HG03575 (cell line): ENCODE measurements around the gene TLCD2.
"Not testable (repeated sequence)": the region's sequence is repeated elsewhere in the genome, so short reads cannot be mapped to it uniquely, and the experiment has no call there.

Experiments used
- ATAC-seq: cut with Tn5 transposase; IDR thresholded peaks from one replicate; pipeline ENCODE4 v1.9.1; 2021; ENCODE audit not compliant: unreplicated experiment, insufficient number of reproducible peaks, low FRiP score; ENCODE audit errors: extremely low read depth

Gene TLCD2, protein sequence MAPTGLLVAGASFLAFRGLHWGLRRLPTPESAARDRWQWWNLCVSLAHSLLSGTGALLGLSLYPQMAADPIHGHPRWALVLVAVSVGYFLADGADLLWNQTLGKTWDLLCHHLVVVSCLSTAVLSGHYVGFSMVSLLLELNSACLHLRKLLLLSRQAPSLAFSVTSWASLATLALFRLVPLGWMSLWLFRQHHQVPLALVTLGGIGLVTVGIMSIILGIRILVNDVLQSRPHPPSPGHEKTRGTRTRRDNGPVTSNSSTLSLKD

DNA sequence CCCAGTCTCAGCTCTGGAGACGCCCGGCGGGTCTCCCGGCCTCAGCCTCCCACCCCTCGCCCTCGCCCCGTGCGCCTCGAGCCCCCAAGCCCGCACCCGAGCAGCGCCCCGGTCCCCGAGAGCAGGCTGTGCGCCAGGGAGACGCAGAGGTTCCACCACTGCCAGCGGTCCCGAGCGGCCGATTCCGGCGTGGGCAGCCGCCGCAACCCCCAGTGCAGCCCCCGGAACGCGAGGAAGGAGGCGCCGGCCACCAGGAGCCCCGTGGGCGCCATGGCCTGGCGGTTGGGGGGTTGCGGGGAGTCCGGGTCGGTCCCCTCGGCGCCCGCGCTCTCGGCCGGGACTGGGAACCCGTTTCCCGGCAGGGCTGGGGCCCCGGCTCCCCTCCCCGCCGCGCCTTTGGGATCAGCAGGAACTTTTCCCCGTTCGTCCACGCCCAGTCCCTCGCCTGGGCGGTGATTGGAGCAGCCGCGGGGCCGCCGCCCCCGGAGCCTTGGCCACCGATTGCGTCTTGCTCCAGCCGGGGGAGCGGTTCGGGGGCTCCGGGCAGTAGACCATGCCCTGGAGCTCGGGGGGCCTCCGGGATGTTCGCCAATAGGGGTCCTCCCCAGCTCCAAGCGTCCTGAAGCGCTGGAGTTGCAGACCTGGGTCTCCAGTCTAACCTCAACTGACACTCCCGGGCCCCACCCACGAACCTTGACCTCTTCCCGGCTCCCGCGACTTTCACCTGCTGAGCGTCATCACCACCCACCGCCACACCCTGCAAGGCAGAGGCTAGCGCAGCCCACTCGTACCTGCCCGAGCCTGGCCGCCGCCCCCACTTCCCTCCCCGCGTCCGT lies at the start of gene TLCD2:
Gene TLCD2, minus strand, starts transcription at position 407 of the 836 bp plus-strand sequence. Its CDS starts 135 bp downstream, at position 272.
- no peak for ATAC-seq

DNA sequence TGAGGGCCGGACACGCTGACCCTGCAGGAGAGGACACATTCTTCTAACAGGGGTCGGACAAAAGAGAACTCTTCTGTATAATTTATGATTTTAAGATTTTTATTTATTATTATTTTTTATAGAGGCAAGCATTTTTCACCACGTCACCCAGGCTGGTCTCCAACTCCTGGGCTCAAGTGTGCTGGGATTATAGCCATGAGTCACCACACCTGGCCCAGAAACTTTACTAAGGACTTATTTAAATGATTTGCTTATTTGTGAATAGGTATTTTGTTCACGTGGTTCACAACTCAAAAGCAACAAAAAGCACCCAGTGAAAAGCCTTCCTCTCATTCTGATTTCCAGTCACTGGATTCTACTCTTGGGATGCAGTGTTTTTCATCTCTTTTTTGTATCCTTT lies 49.4 kb upstream of the TLCD2 start:
- ATAC-seq: no peak

DNA sequence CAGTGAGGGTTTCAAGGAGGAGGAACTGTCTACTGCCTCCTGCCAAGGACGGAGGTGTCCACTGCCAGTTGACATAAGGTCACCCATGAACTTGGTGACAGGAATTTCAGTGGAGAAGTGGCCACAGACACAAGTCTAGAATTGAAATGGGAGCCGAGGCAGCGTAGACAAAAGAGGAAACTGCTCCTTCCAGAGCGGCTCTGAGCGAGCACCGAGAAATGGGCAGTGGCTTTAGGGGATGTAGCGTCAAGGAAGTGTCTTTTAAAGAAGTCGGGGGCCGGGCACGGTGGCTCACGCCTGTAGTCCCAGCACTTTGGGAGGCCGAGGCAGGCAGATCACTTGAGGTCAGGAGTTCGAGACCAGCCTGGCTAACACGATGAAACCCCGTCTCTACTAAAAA lies 48.6 kb upstream of the TLCD2 start:
- ATAC-seq: no peak

DNA sequence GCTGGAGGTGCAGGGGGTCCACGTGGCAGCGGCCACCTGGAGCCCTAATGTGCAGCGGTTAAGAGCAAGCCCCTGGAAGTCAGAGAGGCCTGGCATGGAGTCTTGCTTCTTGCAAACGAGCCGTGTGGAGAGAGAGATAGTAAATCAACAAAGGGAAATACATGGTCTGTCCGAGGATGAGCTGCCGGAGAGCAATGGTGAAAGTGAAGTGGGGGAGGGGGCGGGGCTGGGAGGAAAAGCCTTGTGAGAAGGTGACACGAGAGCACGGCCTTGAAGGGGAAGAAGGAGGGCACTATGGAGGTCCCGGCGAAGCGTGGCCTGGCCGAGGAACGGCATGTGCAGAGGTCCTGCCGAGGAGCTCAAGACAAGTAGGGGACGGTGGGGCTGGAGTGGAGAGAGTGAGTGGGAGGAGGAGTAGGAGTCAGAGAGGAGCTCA lies 45.7 kb upstream of the TLCD2 start:
- no peak for ATAC-seq

DNA sequence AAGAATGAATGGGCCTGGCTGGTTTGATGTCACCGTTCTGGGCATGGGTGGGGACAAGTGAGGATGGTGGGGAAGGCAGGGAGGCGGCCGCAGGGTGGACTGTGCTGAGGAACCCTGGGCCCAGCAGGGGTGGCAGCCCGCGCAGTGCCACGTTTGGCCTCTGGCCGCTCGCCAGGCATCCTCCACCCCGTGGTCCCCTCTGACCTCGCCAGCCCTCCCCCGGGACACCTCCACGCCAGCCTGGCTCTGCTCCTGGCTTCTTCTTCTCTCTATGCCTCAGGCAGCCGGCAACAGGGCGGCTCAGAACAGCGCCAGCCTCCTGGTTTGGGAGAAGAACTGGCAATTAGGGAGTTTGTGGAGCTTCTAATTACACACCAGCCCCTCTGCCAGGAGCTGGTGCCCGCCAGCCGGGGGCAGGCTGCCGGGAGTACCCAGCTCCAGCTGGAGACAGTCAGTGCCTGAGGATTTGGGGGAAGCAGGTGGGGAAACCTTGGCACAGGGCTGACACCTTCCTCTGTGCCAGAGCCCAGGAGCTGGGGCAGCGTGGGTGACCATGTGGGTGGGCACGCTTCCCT lies 45.2 kb upstream of the TLCD2 start:
- no peak for ATAC-seq

DNA sequence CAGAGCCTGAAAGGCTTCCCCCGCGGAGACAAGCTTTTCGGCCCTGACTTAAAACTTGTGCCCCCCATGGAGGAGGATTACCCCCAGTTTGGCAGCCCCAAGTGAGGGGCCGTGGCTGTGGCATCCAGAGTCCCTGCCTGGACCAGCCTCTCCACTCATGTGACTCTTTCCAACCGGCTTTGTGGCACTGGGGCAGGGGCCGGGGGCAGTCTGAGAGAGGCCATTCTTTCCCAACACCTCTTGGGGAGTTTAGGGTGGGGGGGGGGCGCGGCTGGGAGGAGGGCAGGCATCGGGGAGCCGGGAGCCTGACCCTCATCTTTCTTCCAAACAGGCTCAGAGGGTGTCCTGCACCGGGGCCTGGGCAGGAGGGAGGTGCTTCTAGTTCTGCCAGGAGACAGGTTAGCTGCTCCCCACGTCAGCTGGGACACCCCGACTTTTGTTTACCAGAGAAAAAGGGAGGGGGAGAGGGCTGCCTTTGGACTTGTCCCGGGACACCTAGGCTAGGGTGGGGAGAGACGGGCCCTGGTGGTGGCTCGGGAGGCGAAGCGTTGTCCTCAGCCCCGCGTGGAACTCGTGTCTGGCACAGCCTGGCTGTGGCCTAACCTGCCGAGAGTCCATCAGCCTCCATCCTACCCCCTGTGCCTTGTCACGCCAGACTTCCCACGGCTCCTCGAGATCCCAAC lies 44.4 kb upstream of the TLCD2 start:
- no peak for ATAC-seq

DNA sequence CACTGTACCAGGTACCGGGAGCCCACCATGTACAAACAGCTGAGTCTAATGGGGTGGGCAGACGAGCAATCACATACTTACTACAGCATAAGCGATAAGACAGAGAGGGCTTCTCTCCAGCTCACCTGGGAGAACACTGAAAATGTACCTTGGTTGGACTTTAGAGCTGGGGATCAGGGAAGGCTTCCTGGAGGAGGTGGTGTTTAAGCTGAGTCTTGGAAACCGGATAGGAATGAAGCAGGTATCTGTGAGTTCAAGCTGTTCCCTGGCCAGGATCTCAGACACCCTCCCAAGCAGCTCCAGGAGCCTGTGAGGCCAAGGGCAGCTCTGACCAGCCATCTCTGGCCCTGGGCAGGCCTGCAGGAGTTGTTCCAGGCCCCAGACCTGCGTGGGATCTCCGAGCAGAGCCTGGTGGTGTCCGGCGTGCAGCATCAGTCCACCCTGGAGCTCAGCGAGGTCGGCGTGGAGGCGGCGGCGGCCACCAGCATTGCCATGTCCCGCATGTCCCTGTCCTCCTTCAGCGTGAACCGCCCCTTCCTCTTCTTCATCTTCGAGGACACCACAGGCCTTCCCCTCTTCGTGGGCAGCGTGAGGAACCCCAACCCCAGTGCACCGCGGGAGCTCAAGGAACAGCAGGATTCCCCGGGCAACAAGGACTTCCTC lies 43.7 kb upstream of the TLCD2 start:
- ATAC-seq: no peak

DNA sequence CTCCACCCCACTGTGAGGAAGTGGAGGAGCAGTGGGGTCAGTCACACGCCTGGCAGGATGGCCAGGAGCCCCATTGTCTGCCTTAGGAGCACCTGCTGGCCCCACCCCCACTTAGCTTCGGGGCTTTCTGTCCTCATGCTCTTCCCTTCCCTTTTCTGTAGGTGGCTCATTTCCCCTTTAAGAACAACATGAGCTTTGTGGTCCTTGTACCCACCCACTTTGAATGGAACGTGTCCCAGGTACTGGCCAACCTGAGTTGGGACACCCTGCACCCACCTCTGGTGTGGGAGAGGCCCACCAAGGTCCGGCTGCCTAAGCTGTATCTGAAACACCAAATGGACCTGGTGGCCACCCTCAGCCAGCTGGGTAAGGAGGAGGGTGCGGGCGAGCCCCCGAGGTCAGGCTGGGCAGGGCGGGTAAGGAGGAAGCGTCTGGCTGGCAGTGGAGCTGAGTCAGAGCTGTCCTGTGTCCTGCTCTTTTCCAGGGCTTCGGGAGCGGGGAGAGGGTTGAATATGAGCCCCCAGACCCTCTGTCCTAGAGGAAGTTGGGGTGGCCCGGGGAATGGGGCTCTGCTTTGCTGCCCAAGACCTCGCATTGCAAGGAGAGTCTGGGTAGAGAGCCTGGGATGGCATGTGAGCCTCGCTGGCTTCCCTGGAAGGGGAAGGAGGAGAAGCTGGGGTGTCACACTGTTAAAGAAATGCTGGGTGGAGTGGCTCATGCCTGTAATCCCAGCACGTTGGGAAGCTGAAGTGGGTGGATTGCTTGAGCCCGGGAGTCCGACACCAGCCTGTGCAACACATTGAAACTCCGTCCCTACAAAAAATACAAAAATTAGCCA lies 42.5 kb upstream of the TLCD2 start:
- no peak for ATAC-seq

DNA sequence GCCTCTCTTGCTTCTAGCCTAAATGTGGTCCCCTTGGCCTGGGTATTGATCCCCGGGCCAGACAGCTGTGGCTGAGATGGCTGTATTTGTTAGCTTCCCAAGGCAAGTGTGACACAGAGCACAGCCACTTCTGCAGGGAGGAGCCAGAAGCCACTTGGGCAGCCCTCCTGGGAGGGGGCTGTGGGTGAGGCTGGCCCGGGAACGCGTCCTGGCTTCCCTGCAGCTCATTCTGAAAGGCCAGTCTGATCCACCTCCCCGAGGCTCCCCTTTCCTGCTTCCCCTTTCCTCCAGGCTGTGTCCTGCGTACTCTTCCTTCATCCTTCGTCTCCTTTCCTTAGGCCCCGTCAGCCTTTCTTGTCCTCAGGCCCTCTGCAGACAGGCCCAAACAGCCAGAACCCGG lies 40.5 kb upstream of the TLCD2 start:
- no peak for ATAC-seq

DNA sequence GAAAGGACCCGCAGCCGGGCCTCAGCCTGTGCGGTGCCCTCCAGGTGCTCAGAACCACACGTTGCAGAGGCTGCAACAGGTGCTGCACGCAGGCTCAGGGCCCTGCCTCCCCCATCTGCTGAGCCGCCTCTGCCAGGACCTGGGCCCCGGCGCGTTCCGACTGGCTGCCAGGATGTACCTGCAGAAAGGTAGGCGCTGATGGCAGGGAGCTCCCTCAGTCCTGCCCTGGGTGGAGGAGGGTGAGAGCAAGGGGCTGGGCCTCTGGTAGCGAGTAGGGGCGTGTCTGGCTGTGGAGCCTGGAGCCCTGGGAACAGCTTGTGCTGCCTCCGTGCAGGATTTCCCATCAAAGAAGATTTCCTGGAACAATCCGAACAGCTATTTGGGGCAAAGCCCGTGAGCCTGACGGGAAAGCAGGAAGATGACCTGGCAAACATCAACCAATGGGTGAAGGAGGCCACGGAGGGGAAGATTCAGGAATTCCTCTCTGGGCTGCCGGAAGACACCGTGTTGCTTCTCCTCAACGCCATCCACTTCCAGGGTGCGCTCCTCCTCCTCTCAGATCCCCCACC lies 36.9 kb upstream of the TLCD2 start:
- ATAC-seq: no peak

DNA sequence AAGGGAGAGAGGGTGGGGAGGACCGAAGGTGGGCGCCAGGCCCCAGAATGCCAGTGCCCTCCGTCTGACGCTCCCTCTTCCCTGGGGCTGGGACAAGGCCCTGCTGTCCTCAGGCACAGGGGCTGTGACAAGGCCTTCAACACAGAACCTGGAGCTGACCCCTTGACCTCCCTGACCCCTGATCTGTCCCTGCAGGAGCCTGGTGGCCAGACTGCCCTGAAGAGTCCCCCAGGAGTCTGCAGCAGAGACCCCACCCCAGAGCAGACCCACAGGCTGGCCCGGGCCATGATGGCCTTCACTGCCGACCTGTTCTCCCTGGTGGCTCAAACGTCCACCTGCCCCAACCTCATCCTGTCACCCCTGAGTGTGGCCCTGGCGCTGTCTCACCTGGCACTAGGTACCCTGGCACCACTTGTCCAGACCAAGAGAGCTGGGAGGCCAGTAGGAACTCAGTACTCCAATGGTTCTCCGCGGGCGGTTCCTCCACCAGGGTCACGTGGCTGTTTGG lies 35.4 kb upstream of the TLCD2 start:
- no peak for ATAC-seq

DNA sequence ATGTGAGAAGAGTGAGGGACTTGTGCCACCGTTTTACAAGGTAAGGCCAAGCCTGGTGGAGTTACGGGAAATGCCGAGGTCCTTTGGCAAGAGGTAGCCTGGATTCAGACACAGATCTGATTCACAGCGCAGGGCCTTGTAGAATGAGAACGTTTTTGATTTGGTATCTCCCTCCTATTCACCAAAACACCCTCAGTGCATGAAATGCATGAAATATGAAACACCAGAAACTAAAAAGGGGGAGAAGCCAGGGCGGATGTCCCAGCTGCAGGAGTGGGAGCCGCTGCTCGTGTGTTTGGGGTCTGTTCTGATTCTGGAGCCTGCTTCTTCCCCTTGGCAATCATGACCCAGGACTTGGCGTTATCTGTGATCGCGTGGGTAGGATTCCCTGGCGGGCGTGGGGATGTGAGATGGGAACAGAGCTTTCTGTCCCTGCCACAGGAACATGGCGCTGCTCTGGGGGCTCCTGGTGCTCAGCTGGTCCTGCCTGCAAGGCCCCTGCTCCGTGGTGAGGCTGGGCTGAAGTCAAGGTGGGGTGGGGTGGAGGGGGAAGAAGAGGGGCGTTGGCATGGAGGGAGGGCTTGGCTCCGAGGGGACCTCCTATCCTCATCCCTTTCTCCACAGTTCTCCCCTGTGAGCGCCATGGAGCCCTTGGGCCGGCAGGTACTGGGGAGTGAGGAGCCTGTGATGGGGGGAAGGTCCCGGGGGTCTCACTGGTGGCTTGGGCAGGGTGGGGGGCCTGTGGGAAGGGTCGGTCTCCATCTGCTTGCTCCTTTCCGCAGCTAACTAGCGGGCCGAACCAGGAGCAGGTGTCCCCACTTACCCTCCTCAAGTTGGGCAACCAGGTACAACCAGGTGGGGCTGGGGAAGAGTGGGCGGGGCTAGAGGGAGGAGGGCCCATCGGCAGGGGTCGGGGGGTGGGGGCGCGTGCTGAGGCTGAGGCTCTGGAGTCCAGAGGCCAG lies 34.7 kb upstream of the TLCD2 start:
- ATAC-seq: no peak

DNA sequence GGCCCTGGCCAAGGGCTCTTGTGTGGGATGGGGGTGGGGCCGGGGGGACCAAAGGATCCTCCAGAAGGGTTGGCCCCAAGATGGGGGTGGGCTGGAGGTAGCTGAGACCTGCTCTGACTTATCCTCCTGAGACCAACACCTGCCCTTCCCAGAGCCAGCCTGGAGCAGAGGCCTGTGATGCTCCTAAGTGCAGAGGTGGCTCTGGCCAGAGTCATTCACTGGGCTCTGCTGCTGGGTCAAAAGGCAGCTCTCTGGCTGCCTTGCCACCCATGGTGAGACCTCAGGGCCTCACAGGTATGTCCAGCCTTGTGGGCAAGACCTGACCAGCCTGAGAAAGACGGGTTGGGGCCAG lies 32.9 kb upstream of the TLCD2 start:
- ATAC-seq: no peak

DNA sequence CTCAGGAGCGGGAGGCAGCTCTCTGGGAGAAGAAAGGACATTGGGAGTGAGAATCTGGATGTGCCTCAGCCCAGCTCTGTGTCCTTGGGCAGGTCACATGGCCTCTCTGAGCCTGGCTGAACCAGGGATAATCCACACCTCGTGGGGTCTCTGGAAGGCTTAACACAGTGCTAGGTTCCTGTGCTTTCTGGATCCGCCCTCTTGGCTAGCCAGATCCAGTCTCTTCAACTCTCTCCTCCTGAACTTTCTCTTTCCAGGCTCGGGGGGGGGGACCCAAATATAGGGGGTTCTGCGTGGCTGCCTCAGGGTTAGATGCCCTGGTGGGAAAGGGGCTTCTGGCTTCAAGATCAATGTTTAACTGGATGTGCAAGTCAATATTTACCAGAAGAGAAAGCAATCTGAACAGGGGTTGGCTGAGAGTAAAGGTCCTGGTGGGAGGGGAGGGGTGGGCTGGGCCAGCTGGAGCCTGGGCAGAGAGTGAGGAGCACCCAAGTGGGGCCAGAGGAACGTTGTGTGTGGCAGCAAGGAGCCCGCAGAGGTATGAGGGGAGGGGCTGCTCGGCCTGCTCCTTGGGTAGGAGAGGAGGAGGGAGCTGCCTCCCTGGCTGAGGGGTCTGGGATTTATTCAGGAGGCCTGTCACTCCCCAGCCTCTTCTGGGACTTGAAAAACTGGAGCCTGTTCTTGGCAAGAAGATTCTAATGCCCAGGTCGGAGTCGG lies 32.4 kb upstream of the TLCD2 start, which contains the start of gene SERPINF2:
Gene SERPINF2, plus strand, starts transcription at position 501 of the 717 bp plus-strand sequence. CDS start 2,125 bp downstream, outside the sequence.
- no peak for ATAC-seq

DNA sequence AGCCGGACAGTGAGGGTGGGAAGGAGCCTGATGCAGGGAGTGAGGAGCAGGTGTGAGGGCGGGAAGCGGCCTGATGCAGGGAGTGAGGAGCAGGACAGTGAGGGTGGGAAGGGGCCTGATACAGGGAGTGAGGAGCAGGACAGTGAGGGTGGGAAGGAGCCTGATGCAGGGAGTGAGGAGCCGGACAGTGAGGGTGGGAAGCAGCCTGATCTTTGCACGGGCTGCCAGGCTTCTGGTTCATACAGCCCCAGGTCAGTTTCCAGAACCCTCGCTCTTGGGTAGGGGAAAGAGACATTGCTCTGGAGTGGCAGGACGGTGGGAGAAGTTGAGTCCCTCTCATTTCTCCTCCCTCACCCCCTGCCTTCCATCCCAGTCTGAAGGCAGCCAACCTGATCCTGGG lies 31.7 kb upstream of the TLCD2 start:
- not testable (repeated sequence) for ATAC-seq
